SK-N-SH treated with all-trans-retinoic acid at 6 μM for 48 hours (cell line): ENCODE data around the gene CTSC.

ENCODE experiments used
- ATAC-seq: fragments of 200-7000 bp; cut with Tn5 transposase; 3 replicates; pipeline ENCODE4 v1.9.1; 2020; ENCODE audit warnings: mild to moderate bottlenecking, moderate library complexity
- ARNTL ChIP-seq: fragments of 450-650 bp; formaldehyde crosslinking; IDR thresholded peaks from 2 replicates; pipeline ENCODE4 v1.5.0; 2020; ENCODE audit warnings: low read depth, mild to moderate bottlenecking, moderate library complexity, borderline replicate concordance
- BACH2 ChIP-seq: fragments of 250-450 bp; sonication (Bioruptor Pico); IDR thresholded peaks from 2 replicates; pipeline ENCODE4 v1.9.0; 2021; ENCODE audit warnings: mild to moderate bottlenecking, borderline replicate concordance
- ESRRG ChIP-seq: fragments of 250-450 bp; sonication (Bioruptor Pico); IDR thresholded peaks from 2 replicates; pipeline ENCODE4 v1.6.1; 2021; ENCODE audit warnings: mild to moderate bottlenecking
- GLIS3 ChIP-seq: fragments of 250-450 bp; sonication (Bioruptor Pico); IDR thresholded peaks from 2 replicates; pipeline ENCODE4 v1.5.0; 2020; ENCODE audit warnings: mild to moderate bottlenecking, moderate library complexity
- ISL1 ChIP-seq: fragments of 250-450 bp; sonication (Bioruptor Pico); IDR thresholded peaks from 2 replicates; pipeline ENCODE4 v2.1.2; 2022; ENCODE audit warnings: mild to moderate bottlenecking, moderate library complexity
- OSR1 ChIP-seq: fragments of 250-450 bp; sonication (Bioruptor Pico); IDR thresholded peaks from 2 replicates; pipeline ENCODE4 v1.8.0; 2022; ENCODE audit warnings: moderate library complexity, mild to moderate bottlenecking, inconsistent platforms
- PPARA ChIP-seq: fragments of 250-450 bp; sonication (Bioruptor Pico); IDR thresholded peaks from 2 replicates; pipeline ENCODE4 v1.5.0; 2020; ENCODE audit warnings: mild to moderate bottlenecking, borderline replicate concordance
- RARB ChIP-seq: fragments of 250-450 bp; sonication (Bioruptor Pico); IDR thresholded peaks from 2 replicates; pipeline ENCODE4 v1.8.0; 2021; ENCODE audit warnings: mild to moderate bottlenecking, moderate library complexity
- SNAI2 ChIP-seq: fragments of 250-450 bp; sonication (Bioruptor Pico); IDR thresholded peaks from 2 replicates; pipeline ENCODE4 v1.5.0; 2020; ENCODE audit warnings: mild to moderate bottlenecking, moderate library complexity
- TCF4 ChIP-seq: fragments of 250-450 bp; sonication (Bioruptor Pico); IDR thresholded peaks from 2 replicates; pipeline ENCODE4 v1.8.0; 2021; ENCODE audit warnings: mild to moderate bottlenecking, moderate library complexity, borderline replicate concordance
- TOX ChIP-seq: fragments of 250-450 bp; sonication (Bioruptor Pico); IDR thresholded peaks from 2 replicates; pipeline ENCODE4 v1.8.0; 2021; ENCODE audit warnings: mild to moderate bottlenecking, moderate library complexity, borderline replicate concordance
- ZC3H10 ChIP-seq: fragments of 250-450 bp; sonication (Bioruptor Pico); IDR thresholded peaks from 2 replicates; pipeline ENCODE4 v1.5.1; 2021; ENCODE audit warnings: mild to moderate bottlenecking, moderate library complexity
- ZFP30 ChIP-seq: fragments of 450-650 bp; formaldehyde crosslinking; IDR thresholded peaks from 2 replicates; pipeline ENCODE4 v1.5.0; 2022; ENCODE audit warnings: mild to moderate bottlenecking, moderate library complexity
- ZNF70 ChIP-seq: fragments of 450-650 bp; formaldehyde crosslinking; IDR thresholded peaks from 2 replicates; pipeline ENCODE4 v1.5.0; 2020; ENCODE audit warnings: mild to moderate bottlenecking, moderate library complexity
- ZNF8 ChIP-seq: fragments of 450-650 bp; formaldehyde crosslinking; IDR thresholded peaks from 2 replicates; pipeline ENCODE4 v1.5.0; 2020; ENCODE audit warnings: mild to moderate bottlenecking, moderate library complexity
- TF ChIP-seq, protein P1 (sequence below): fragments of 250-450 bp; sonication (Bioruptor Pico); IDR thresholded peaks from 2 replicates; pipeline ENCODE4 v1.5.1; 2021; ENCODE audit warnings: mild to moderate bottlenecking, moderate library complexity
- TF ChIP-seq, protein P2 (sequence below): fragments of 250-450 bp; sonication (Bioruptor Pico); IDR thresholded peaks from 2 replicates; pipeline ENCODE4 v1.5.1; 2020; ENCODE audit warnings: low read depth, mild to moderate bottlenecking, moderate library complexity
- TF ChIP-seq, protein P3 (sequence below): fragments of 250-450 bp; sonication (Bioruptor Pico); IDR thresholded peaks from 2 replicates; pipeline ENCODE4 v1.5.0; 2020; ENCODE audit warnings: mild to moderate bottlenecking, moderate library complexity
- TF ChIP-seq, protein P4 (sequence below): fragments of 250-450 bp; sonication (Bioruptor Pico); IDR thresholded peaks from 2 replicates; pipeline ENCODE4 v1.8.0; 2021; ENCODE audit warnings: low read depth, mild to moderate bottlenecking, moderate library complexity, borderline replicate concordance

The CTSC gene

DNA sequence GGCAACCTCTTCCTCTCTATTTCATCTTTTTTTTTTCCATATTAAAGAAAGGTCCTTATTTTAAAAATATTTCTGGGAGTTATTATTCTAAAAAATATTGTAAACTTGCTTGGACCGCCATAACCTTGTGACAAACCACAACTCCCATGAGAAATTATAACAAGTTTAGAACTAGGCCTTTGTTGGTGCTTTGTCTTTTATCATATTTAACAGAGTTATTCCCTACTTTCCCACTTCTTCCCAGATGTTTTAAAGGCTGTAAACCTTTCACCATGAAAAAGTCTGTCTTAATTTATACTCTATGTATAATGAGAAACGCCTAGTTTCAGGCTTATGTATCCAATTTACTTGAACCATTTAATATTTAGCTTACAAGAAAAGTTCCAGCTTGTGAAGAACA lies 3.7 kb downstream of the CTSC start (continued):
- TF ChIP-seq, protein P1, sequence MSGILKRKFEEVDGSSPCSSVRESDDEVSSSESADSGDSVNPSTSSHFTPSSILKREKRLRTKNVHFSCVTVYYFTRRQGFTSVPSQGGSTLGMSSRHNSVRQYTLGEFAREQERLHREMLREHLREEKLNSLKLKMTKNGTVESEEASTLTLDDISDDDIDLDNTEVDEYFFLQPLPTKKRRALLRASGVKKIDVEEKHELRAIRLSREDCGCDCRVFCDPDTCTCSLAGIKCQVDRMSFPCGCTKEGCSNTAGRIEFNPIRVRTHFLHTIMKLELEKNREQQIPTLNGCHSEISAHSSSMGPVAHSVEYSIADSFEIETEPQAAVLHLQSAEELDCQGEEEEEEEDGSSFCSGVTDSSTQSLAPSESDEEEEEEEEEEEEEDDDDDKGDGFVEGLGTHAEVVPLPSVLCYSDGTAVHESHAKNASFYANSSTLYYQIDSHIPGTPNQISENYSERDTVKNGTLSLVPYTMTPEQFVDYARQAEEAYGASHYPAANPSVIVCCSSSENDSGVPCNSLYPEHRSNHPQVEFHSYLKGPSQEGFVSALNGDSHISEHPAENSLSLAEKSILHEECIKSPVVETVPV = no peak
- no peak for TF ChIP-seq TCF4
- no peak for TF ChIP-seq BACH2 (CRISPR knock-in tag)
- TF ChIP-seq ARNTL (CRISPR knock-in tag) = no peak
- no peak for TF ChIP-seq ISL1
- no peak for TF ChIP-seq ZC3H10
- TF ChIP-seq, protein P2, sequence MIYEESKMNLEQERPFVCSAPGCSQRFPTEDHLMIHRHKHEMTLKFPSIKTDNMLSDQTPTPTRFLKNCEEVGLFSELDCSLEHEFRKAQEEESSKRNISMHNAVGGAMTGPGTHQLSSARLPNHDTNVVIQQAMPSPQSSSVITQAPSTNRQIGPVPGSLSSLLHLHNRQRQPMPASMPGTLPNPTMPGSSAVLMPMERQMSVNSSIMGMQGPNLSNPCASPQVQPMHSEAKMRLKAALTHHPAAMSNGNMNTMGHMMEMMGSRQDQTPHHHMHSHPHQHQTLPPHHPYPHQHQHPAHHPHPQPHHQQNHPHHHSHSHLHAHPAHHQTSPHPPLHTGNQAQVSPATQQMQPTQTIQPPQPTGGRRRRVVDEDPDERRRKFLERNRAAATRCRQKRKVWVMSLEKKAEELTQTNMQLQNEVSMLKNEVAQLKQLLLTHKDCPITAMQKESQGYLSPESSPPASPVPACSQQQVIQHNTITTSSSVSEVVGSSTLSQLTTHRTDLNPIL (CRISPR knock-in tag) = no peak
- TF ChIP-seq ZNF8 (CRISPR knock-in tag) = no peak
- TF ChIP-seq, protein P3, sequence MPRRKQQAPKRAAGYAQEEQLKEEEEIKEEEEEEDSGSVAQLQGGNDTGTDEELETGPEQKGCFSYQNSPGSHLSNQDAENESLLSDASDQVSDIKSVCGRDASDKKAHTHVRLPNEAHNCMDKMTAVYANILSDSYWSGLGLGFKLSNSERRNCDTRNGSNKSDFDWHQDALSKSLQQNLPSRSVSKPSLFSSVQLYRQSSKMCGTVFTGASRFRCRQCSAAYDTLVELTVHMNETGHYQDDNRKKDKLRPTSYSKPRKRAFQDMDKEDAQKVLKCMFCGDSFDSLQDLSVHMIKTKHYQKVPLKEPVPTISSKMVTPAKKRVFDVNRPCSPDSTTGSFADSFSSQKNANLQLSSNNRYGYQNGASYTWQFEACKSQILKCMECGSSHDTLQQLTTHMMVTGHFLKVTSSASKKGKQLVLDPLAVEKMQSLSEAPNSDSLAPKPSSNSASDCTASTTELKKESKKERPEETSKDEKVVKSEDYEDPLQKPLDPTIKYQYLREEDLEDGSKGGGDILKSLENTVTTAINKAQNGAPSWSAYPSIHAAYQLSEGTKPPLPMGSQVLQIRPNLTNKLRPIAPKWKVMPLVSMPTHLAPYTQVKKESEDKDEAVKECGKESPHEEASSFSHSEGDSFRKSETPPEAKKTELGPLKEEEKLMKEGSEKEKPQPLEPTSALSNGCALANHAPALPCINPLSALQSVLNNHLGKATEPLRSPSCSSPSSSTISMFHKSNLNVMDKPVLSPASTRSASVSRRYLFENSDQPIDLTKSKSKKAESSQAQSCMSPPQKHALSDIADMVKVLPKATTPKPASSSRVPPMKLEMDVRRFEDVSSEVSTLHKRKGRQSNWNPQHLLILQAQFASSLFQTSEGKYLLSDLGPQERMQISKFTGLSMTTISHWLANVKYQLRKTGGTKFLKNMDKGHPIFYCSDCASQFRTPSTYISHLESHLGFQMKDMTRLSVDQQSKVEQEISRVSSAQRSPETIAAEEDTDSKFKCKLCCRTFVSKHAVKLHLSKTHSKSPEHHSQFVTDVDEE (CRISPR knock-in tag) = no peak
- TF ChIP-seq ZNF70 (CRISPR knock-in tag) = no peak

DNA sequence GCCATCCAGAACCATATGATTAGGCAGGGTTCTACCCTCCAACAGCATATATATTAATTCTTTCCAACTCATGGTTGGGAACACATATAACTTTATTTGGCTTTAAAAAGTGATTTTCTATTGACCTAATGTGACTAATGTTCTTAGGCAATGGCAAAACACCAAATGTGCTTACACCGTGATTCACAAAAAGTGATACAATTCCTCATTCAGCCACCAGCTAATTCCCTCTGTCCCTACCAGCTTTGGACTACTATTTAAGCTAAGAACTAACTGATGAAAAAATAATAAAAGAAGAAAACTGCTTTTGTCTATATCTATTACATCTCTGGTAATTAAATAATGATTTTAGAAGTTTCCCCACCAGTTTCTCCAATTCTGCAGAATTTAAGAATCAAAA lies 4.7 kb downstream of the CTSC start:
- TF ChIP-seq RARB (no peak), BACH2 (CRISPR knock-in tag) (no peak), OSR1 (CRISPR knock-in tag) (no peak), ESRRG (CRISPR knock-in tag) (no peak), ZFP30 (no peak), ZC3H10 (no peak), ARNTL (CRISPR knock-in tag) (no peak), SNAI2 (CRISPR knock-in tag) (no peak), ISL1 (no peak), GLIS3 (CRISPR knock-in tag) (no peak)
- TF ChIP-seq, protein P4, sequence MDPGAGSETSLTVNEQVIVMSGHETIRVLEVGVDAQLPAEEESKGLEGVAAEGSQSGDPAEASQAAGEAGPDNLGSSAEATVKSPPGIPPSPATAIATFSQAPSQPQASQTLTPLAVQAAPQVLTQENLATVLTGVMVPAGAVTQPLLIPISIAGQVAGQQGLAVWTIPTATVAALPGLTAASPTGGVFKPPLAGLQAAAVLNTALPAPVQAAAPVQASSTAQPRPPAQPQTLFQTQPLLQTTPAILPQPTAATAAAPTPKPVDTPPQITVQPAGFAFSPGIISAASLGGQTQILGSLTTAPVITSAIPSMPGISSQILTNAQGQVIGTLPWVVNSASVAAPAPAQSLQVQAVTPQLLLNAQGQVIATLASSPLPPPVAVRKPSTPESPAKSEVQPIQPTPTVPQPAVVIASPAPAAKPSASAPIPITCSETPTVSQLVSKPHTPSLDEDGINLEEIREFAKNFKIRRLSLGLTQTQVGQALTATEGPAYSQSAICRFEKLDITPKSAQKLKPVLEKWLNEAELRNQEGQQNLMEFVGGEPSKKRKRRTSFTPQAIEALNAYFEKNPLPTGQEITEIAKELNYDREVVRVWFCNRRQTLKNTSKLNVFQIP (CRISPR knock-in tag) = no peak
- TF ChIP-seq, protein P2 (CRISPR knock-in tag) = no peak
- TF ChIP-seq, protein P3 (CRISPR knock-in tag) = no peak
- no peak for ATAC-seq

DNA sequence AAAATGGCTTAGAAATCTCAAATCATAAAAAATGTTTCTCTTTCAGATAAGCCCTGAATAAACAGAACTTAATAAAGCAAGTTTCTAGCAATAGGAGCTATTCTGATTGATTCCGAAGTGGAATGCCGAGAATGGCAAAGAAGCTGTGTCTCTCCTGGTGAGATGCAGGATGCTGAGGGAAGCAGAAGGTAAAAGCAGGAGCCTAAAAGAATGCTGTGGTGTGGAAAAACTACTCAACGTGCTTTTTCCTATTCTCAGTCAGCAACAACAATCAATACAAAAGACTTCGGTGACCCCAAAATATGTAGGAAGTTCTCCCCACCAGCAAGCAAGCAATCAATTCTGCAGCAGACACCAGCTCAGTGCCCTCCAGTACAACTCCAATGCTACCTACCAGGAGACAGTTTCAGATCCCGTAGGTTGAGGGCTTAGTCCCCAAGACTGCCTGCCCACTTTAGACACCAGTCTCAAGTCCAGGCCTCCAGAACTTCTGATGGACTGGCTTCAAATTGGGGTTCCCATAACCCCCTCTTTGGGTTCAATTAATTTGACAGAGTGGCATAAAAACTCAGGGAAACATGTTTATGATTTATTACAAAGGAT lies 6.6 kb downstream of the CTSC start:
- no peak for ATAC-seq
- no peak for TF ChIP-seq GLIS3 (CRISPR knock-in tag)
- no peak for TF ChIP-seq OSR1 (CRISPR knock-in tag)
- TF ChIP-seq TCF4 = no peak
- no peak for TF ChIP-seq TOX (CRISPR knock-in tag)
- no peak for TF ChIP-seq ISL1
- no peak for TF ChIP-seq ESRRG (CRISPR knock-in tag)
- TF ChIP-seq, protein P2 (CRISPR knock-in tag) = no peak
- TF ChIP-seq ZNF8 (CRISPR knock-in tag) = no peak
- no peak for TF ChIP-seq RARB
- TF ChIP-seq PPARA (CRISPR knock-in tag) = no peak
- TF ChIP-seq, protein P1 = no peak
